Panc1 (cell line): Measurements from ENCODE around the gene TRAK1.

Experiments
- POLR2AphosphoS5 ChIP-seq: IDR thresholded peaks from 2 replicates; pipeline ENCODE4 v1.6.1; 2012; ENCODE audit warnings: mild to moderate bottlenecking, low read depth, low read length, moderate library complexity
- TF ChIP-seq, protein P1 (sequence below): fragments of 450-650 bp; IDR thresholded peaks from 2 replicates; pipeline ENCODE4 v1.5.1; 2017; ENCODE audit warnings: mild to moderate bottlenecking

DNA sequence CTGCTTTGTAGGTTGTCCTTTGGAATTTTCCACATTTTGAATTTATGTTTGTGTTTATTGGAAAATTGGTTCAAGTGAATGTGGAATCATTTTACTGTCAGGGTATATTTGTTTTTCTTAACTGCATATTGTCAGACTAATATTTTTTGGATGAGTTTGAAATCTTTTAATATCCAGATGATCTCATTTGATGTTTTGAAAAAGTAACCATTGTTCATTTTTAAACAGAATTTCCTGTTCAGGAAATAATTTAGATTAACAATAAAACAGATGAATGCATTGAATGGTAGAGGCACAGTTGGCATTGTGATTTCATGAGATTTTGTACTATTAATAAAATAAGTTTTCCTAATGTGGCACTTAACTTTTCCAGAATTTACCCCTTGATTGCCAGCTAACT is 15.5 kb downstream of the TRAK1 start:
- TF ChIP-seq, protein P1, sequence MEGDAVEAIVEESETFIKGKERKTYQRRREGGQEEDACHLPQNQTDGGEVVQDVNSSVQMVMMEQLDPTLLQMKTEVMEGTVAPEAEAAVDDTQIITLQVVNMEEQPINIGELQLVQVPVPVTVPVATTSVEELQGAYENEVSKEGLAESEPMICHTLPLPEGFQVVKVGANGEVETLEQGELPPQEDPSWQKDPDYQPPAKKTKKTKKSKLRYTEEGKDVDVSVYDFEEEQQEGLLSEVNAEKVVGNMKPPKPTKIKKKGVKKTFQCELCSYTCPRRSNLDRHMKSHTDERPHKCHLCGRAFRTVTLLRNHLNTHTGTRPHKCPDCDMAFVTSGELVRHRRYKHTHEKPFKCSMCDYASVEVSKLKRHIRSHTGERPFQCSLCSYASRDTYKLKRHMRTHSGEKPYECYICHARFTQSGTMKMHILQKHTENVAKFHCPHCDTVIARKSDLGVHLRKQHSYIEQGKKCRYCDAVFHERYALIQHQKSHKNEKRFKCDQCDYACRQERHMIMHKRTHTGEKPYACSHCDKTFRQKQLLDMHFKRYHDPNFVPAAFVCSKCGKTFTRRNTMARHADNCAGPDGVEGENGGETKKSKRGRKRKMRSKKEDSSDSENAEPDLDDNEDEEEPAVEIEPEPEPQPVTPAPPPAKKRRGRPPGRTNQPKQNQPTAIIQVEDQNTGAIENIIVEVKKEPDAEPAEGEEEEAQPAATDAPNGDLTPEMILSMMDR: no peak
- TF ChIP-seq POLR2AphosphoS5: no peak
